A549 (cell line): ENCODE measurements around the gene RELT.

Experiments used
- CBX2 ChIP-seq: fragments of 200-600 bp; sonication (generic); IDR thresholded peaks from 2 replicates; pipeline ENCODE4 v1.6.1; 2016; ENCODE audit warnings: low read depth, mild to moderate bottlenecking, borderline replicate concordance
- CHD2 ChIP-seq: fragments of 150-350 bp; IDR thresholded peaks from 2 replicates; pipeline ENCODE4 v1.6.1; 2014; ENCODE audit warnings: low read length; ENCODE audit not compliant: partially characterized antibody
- CHD4 ChIP-seq: fragments of 200-600 bp; sonication (generic); IDR thresholded peaks from 2 replicates; pipeline ENCODE4 v1.6.1; 2016; ENCODE audit warnings: antibody characterized with exemption, mild to moderate bottlenecking, borderline replicate concordance
- POLR2A ChIP-seq: IDR thresholded peaks from 2 replicates; pipeline ENCODE4 v1.6.1; 2012; ENCODE audit warnings: mild to moderate bottlenecking, low read length
- RCOR1 ChIP-seq: fragments of 150-350 bp; IDR thresholded peaks from 2 replicates; pipeline ENCODE4 v1.6.1; 2014; ENCODE audit warnings: antibody characterized with exemption, low read length, low read depth
- RFX5 ChIP-seq: fragments of 450-650 bp; IDR thresholded peaks from 2 replicates; pipeline ENCODE4 v1.7.1; 2014; ENCODE audit warnings: antibody characterized with exemption, mild to moderate bottlenecking, moderate library complexity
- SREBF2 ChIP-seq: fragments of 450-650 bp; IDR thresholded peaks from 2 replicates; pipeline ENCODE4 v1.6.1; 2014; ENCODE audit warnings: mild to moderate bottlenecking, moderate library complexity
- TF ChIP-seq, protein P1 (sequence below): IDR thresholded peaks from 2 replicates; pipeline ENCODE4 v1.6.1; 2012
- TF ChIP-seq, protein P2 (sequence below): fragments of 200-600 bp; sonication (generic); IDR thresholded peaks from 2 replicates; pipeline ENCODE4 v1.6.1; 2016; ENCODE audit warnings: antibody characterized with exemption, mild to moderate bottlenecking, moderate library complexity
- TF ChIP-seq, protein P3 (sequence below): fragments of >200 bp; sonication (Bioruptor Twin); formaldehyde crosslinking; IDR thresholded peaks from 3 replicates; pipeline ENCODE4 v1.5.1; 2016

GRCh38 chr11:73361953-73362776, 14.0 kb upstream of the RELT start:
- TF ChIP-seq SREBF2: no peak
- TF ChIP-seq, protein P1, sequence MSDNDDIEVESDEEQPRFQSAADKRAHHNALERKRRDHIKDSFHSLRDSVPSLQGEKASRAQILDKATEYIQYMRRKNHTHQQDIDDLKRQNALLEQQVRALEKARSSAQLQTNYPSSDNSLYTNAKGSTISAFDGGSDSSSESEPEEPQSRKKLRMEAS: no peak
- TF ChIP-seq, protein P2, sequence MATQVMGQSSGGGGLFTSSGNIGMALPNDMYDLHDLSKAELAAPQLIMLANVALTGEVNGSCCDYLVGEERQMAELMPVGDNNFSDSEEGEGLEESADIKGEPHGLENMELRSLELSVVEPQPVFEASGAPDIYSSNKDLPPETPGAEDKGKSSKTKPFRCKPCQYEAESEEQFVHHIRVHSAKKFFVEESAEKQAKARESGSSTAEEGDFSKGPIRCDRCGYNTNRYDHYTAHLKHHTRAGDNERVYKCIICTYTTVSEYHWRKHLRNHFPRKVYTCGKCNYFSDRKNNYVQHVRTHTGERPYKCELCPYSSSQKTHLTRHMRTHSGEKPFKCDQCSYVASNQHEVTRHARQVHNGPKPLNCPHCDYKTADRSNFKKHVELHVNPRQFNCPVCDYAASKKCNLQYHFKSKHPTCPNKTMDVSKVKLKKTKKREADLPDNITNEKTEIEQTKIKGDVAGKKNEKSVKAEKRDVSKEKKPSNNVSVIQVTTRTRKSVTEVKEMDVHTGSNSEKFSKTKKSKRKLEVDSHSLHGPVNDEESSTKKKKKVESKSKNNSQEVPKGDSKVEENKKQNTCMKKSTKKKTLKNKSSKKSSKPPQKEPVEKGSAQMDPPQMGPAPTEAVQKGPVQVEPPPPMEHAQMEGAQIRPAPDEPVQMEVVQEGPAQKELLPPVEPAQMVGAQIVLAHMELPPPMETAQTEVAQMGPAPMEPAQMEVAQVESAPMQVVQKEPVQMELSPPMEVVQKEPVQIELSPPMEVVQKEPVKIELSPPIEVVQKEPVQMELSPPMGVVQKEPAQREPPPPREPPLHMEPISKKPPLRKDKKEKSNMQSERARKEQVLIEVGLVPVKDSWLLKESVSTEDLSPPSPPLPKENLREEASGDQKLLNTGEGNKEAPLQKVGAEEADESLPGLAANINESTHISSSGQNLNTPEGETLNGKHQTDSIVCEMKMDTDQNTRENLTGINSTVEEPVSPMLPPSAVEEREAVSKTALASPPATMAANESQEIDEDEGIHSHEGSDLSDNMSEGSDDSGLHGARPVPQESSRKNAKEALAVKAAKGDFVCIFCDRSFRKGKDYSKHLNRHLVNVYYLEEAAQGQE: no peak
- TF ChIP-seq RFX5: no peak
- no peak for TF ChIP-seq POLR2A
- TF ChIP-seq CBX2: no peak
- TF ChIP-seq, protein P3, sequence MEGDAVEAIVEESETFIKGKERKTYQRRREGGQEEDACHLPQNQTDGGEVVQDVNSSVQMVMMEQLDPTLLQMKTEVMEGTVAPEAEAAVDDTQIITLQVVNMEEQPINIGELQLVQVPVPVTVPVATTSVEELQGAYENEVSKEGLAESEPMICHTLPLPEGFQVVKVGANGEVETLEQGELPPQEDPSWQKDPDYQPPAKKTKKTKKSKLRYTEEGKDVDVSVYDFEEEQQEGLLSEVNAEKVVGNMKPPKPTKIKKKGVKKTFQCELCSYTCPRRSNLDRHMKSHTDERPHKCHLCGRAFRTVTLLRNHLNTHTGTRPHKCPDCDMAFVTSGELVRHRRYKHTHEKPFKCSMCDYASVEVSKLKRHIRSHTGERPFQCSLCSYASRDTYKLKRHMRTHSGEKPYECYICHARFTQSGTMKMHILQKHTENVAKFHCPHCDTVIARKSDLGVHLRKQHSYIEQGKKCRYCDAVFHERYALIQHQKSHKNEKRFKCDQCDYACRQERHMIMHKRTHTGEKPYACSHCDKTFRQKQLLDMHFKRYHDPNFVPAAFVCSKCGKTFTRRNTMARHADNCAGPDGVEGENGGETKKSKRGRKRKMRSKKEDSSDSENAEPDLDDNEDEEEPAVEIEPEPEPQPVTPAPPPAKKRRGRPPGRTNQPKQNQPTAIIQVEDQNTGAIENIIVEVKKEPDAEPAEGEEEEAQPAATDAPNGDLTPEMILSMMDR: no peak
- TF ChIP-seq CHD4: no peak
- no peak for TF ChIP-seq RCOR1
- no peak for TF ChIP-seq CHD2
